ENCODE results near the gene TPP2.

TPP2 gene

GRCh38 chr13:102686024-102686423 lies 89.2 kb downstream of the TPP2 start:
- H3K4me3 ChIP-seq (ENCODE audit: low read depth, low read length), result no peak overlapping the region
- no peak for DNase-seq (ENCODE audit: low read depth)

DNA sequence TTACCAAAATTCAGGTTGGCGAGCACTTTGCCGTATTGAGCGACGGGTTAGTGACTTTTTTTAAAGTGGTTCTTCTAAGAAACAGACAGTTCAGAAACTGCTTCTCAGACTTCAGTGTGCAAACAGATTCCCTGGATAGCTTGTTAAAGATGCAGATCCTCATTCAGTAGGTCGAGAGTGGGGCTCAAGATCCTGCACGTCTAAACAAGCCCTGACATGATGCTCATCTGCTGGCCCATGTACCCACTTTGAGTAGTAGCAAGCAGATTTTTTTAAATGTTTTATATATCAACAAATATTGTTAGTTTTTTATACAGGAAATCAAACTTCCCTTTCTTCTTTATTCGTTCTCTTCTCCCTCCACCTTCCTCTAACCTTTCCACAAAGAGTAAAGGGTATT lies 90.7 kb downstream of the TPP2 start:
- no peak for DNase-seq (ENCODE audit: low read depth)

GRCh38 chr13:102688306-102688973 lies 91.7 kb downstream of the TPP2 start:
- DNase-seq (ENCODE audit: low read depth), result no peak
- H3K4me3 ChIP-seq (ENCODE audit: low read depth, low read length), result no peak overlapping the region

More for the DNA sequence above, 90.7 kb downstream of the TPP2 start:
- H3K4me3 ChIP-seq (ENCODE audit: low read depth, low read length), result no peak overlapping the region

DNA sequence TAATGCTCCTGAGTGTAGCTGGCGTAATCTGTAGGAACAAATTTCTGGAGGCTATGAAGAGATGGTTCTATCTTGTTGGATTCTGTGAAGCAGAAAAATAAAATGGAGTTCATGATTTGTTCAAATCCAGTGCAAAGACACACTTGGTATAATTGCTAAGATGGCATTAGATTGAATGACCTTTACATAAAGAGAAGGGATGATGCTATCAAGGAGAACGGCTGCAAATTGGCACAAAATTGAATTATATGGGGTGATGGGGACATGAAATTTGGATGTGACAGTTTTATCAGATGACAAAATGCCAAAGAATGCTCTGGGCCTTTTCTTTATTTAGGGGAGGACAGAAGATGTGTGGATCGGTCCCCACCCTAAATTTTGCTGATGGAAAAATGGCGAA lies 94.1 kb downstream of the TPP2 start:
- DNase-seq (ENCODE audit: low read depth), result no peak
- no peak overlapping the region for H3K4me3 ChIP-seq (ENCODE audit: low read depth, low read length)

DNA sequence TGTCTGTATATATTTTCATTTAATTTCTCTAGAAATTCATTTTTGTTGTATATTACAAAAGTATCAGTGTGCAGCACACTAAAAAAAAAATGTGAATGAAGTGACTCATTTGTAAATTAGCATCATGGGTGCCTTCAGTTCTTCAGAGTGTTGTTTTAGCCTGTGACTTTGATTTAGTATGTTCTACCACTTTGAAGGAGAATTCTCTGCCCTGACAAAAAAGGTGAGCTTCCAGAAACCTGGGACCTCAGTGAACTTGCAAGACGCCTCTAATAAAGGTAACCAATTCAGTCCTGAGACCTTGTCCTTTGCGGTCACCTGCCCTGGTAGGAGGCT lies 95.7 kb downstream of the TPP2 start:
- no peak for DNase-seq (ENCODE audit: low read depth)
- no peak overlapping the region for H3K4me3 ChIP-seq (ENCODE audit: low read depth, low read length)

DNA sequence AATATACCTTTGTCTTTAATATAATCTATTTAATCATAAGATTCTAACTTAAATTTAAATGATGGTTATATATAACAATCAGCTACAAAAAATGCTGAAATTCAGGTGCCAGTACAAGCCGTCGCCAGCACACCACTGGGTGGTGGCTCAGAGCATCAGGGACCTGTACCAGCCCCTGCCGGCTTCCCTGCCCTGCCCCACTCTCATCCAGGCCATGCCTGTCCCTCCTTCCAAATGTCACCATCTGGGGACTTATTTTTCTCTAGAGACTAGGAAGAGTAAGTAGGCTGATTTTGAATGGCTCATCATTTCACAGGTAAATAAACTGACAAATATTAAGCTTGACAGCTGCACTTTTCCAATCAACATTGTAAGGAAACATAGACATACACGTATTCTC lies 96.5 kb downstream of the TPP2 start:
- no peak overlapping the region for H3K4me3 ChIP-seq (ENCODE audit: low read depth, low read length)
- DNase-seq (ENCODE audit: low read depth), result no peak

DNA sequence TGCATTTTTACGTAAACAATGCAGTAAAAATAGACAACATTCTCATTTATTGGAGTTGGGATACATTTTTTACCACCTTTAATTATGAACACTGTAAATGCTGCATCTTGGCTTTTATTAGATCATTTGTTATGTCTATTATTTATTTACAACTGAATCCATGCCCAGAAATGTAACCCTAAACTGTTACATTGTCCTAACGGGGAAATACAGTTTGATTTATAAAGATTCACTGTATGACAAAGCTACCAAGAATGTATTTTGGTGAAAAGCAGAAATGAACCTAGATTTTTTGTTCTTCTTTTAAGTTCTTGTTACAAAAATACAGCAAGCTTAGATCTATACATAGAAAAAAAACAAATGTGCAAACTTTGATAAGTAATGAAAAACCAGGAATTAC lies 97.0 kb downstream of the TPP2 start:
- H3K4me3 ChIP-seq (ENCODE audit: low read depth, low read length), result no peak overlapping the region
- DNase-seq (ENCODE audit: low read depth), result no peak

DNA sequence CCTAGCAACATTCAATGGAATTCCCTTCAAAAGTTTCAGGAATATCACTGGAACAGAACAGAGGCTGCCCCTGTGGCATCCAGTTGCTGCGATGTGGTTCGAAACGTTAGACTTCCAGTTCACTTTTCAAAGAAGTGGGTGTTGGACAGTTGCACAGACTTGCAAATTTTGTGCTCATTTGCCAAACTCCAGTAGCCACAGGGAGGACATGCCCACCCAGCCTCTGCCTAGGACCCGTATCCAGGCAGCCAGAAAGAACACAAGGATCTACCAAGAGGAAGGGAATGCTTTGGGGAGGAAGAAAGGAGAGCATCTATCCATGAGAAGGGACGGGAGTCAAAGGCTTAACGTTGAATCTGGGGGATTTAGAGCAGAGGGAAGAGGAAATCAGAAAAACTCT lies 98.2 kb downstream of the TPP2 start, which contains the start of gene METTL21C:
METTL21C (minus strand) TSS at position 108 of the 400 bp plus-strand sequence. CDS start 546 bp downstream, outside the sequence.
- no peak for DNase-seq (ENCODE audit: low read depth)
- no peak within 1 kb of the TSS for H3K4me3 ChIP-seq (ENCODE audit: low read depth, low read length)

DNA sequence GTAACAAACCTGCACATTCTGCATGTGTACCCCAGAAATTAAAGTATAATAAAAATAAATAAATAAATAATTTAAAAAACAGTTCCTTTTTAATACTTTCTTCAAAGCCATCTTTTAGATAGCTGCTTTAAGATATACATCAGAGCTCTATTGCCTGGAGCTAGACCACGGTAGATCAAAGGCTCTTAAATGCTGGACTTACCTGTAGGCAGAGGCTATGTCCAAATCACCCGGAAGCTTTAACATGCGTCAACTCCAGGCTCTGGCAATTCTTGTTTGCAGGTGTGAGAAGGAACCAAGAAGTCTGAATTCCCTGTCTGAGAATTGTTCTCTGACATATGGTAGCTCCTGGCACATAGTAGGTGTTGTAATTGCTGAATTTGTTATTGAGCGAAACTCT lies 99.7 kb downstream of the TPP2 start:
- H3K4me3 ChIP-seq (ENCODE audit: low read depth, low read length), result no peak overlapping the region
- no peak for DNase-seq (ENCODE audit: low read depth)

GRCh38 chr13:102697264-102697663 lies 100.5 kb downstream of the TPP2 start:
- H3K4me3 ChIP-seq (ENCODE audit: low read depth, low read length), result no peak overlapping the region
- no peak for DNase-seq (ENCODE audit: low read depth)

DNA sequence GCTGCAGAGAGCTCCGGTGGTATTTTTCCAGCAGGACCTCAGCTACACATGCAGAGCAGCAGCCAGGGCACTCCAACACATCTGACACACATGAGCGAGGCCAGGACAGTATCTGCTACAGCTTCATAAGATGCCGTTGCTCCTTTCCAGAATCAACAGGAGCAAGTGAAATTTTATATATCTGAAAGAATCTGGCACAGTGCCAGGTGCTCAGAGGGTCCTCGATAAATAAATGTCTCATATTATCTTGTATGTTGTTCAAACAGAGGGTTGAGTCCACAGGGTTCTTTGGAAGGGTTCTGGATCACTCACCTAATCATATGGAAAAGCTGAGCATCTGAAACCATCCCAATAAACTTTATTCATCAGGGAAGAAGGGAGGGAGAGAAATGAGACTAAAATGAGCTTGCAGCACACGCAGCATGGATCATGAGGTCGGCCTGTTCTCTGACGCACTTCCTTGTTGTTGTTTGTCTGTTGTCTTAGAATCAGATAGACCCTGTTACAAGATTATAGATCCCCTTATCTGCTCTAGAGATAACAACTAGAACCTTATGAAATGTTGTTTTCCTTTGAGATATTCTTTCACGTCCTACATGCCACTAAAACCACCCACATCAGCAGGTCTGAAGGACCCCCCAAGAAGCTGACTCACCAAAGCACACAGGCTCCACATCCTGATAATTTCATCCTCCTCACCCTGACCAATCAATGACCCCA lies 101.3 kb downstream of the TPP2 start:
- H3K4me3 ChIP-seq (ENCODE audit: low read depth, low read length), result no peak overlapping the region
- DNase-seq (ENCODE audit: low read depth), result no peak

- DNase-seq (ENCODE audit: low read depth), result no peak
Observed at GRCh38 chr13:102698649-102698980, 101.8 kb downstream of the TPP2 start.

GRCh38 chr13:102699504-102699903 lies 102.7 kb downstream of the TPP2 start:
- no peak for DNase-seq (ENCODE audit: low read depth)
- H3K4me3 ChIP-seq (ENCODE audit: low read depth, low read length), result no peak overlapping the region

More at GRCh38 chr13:102698649-102698980, 101.8 kb downstream of the TPP2 start:
- no peak overlapping the region for H3K4me3 ChIP-seq (ENCODE audit: low read depth, low read length)

DNA sequence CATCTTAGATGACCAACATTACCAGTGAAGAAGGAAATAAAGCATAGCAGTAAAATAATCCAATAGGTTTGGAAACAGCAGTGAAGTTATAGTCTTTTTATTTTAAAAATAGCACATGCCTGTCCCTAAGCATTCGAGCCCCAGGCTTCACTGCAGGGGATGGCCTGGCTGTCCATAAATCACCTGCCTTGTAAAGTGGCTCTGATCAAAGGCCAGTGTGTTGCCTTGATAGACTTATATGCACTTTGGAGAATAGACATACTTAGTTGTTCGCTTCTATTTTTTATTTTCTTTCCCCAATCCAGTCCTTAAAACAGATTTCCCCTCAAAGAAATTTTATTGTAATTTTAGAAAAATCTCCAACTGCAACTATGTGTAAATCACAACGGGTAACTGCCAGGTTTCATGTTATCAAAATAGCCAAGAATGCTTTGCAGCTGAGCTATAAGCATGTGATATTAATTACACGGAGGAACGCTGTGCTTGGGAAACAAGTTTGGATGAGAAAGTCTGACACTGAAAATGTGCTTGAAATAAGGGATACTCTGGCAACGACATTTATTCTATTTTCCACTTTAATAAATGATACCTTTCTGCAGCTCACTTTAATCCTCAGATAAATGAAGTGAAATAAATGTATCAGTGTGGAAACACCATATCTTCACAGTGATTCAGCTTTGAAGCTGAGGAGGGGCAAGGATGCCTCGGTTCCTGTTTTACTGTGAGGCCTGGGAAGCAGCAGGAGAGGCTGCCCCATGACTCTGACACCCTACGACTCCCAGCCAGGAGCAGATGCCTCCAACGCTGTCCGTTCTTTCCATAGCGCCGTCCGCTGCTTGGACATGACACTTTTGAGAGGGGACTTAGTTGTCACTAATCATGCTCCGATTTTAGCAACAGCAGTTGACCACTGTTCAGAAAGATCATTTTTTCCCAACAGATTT lies 103.6 kb downstream of the TPP2 start:
- no peak overlapping the region for H3K4me3 ChIP-seq (ENCODE audit: low read depth, low read length)
- no peak for DNase-seq (ENCODE audit: low read depth)

GRCh38 chr13:102701331-102701730 lies 104.5 kb downstream of the TPP2 start:
- DNase-seq (ENCODE audit: low read depth), result no peak
- no peak overlapping the region for H3K4me3 ChIP-seq (ENCODE audit: low read depth, low read length)

GRCh38 chr13:102702965-102703725 lies 106.4 kb downstream of the TPP2 start:
- no peak for DNase-seq (ENCODE audit: low read depth)
- H3K4me3 ChIP-seq (ENCODE audit: low read depth, low read length), result no peak overlapping the region

GRCh38 chr13:102703726-102704035 lies 106.9 kb downstream of the TPP2 start:
- no peak for DNase-seq (ENCODE audit: low read depth)
- no peak overlapping the region for H3K4me3 ChIP-seq (ENCODE audit: low read depth, low read length)

DNA sequence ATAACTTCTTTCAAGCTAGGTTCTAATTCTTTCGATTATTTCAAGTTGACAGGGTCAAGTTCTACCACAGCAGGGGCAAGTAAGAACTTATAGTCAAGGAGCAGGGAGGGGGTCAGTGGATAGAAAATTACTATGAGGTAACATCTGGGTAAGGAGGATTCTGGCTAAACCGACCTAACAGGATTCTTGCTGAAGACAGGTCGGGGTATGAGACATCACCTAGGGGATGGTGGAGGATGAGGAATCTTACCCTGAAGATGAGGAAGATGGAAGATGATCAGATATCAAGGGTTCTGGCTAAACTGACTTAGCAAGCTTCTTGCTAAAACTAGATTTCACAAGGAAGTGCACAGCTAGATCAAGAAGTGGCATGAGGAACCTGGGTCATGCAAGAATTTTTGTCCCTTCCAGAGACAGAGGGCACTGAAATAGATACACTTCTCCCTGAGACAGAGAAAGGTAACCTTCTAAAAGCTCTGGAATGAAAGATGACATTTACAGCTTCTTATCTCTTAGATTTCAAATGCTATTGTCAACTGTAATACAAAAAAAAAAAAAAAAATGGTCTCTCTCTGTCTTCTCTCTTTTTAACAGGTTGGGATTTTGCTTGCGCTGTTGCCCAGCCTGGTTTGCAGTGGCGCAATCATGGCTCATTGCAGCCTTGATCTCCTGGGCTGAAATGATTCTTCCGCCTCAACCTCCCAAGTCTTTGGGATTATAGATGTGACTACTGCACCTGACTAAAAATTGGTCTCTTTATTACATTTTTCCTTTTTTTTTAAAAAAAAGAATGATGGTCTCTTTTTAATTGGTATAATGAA lies 107.7 kb downstream of the TPP2 start:
- no peak overlapping the region for H3K4me3 ChIP-seq (ENCODE audit: low read depth, low read length)
- no peak for DNase-seq (ENCODE audit: low read depth)

DNA sequence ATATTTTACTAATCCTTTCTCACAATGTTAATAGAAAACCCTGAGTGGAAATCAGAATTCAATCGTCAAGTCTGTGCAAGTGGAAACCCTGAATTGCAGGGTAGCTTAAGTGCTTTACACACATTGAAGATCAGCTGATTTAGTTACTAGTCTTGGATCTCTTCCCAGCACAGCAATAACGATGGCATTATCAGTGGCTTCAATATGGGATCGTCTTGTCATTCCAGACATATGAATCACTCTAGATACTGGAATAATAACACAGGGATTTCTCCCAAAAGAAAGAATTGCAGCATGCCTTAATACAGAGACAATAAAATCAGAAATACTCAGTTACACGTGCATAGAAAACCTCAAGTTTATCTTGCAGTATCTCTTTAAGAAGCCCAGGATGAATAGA lies 110.7 kb downstream of the TPP2 start:
- DNase-seq (ENCODE audit: low read depth), result peak; percentile 94
- no peak overlapping the region for H3K4me3 ChIP-seq (ENCODE audit: low read depth, low read length)

Data from skeletal muscle cell (primary cell).